Liver (tissue), 9 donors: ENCODE results near the gene TGIF1. TPM values are rescaled to one million over a fixed set of nuclear protein-coding genes. Genes with fewer than 3 reads are reported as not detected.

Experiments
- DNase-seq: peaks from one replicate; pipeline ENCODE4 v3.0.0-alpha.2; 2017; ENCODE audit warnings: low spot score
- H3K27ac ChIP-seq, 2 donors: one replicate each; pipeline ENCODE4 v1.7.0; 2013; ENCODE audit warnings: inconsistent platforms in 2 of 2, low read length in 2 of 2, control low read depth in 1 of 2, low read depth in 1 of 2, mild to moderate bottlenecking in 1 of 2
- H3K27me3 ChIP-seq, 4 donors: one replicate each; pipeline versions ENCODE4 v1.6.1 to v1.7.0; 2013; ENCODE audit warnings: low read length in 3 of 4, inconsistent platforms in 1 of 4, mild to moderate bottlenecking in 1 of 4, moderate library complexity in 1 of 4; ENCODE audit not compliant: control insufficient read depth in 4 of 4, insufficient read depth in 4 of 4
- H3K36me3 ChIP-seq, 4 donors: one replicate each; pipeline versions ENCODE4 v1.6.1 to v1.7.0; 2013; ENCODE audit warnings: low read length in 3 of 4, mild to moderate bottlenecking in 3 of 4, low read depth in 1 of 4, moderate library complexity in 1 of 4; ENCODE audit not compliant: control insufficient read depth in 4 of 4, insufficient read depth in 3 of 4
- H3K4me1 ChIP-seq, 4 donors: one replicate each; pipeline versions ENCODE4 v1.6.1 to v1.7.0; 2013; ENCODE audit warnings: low read length in 3 of 4, mild to moderate bottlenecking in 3 of 4, moderate library complexity in 1 of 4; ENCODE audit not compliant: control insufficient read depth in 4 of 4, insufficient read depth in 4 of 4
- H3K4me3 ChIP-seq, 3 donors: one replicate each; pipeline versions ENCODE4 v1.6.1 to v1.7.0; 2013; ENCODE audit warnings: low read length in 3 of 3, control low read depth in 1 of 3, low read depth in 1 of 3, mild to moderate bottlenecking in 1 of 3
- H3K9ac ChIP-seq, 2 donors: one replicate each; pipeline ENCODE4 v1.7.0; 2013; ENCODE audit warnings: low read length in 2 of 2, mild to moderate bottlenecking in 2 of 2, moderate library complexity in 2 of 2, control low read depth in 1 of 2, low read depth in 1 of 2
- H3K9me3 ChIP-seq, 4 donors: one replicate each; pipeline versions ENCODE4 v1.6.1 to v1.7.0; 2013; ENCODE audit warnings: low read length in 3 of 4; ENCODE audit not compliant: control insufficient read depth in 4 of 4
- ATF3 ChIP-seq: IDR thresholded peaks from 2 replicates; pipeline ENCODE4 v1.6.1; 2016; ENCODE audit warnings: antibody characterized with exemption
- EGR1 ChIP-seq, 2 donors: IDR thresholded peaks; 2 replicates each; pipeline ENCODE4 v1.6.1; 2016 to 2018; ENCODE audit warnings: antibody characterized with exemption in 2 of 2, low read depth in 2 of 2
- FOXA1 ChIP-seq: IDR thresholded peaks from 2 replicates; pipeline ENCODE4 v1.6.1; 2016; ENCODE audit warnings: antibody characterized with exemption
- FOXA2 ChIP-seq: IDR thresholded peaks from 2 replicates; pipeline ENCODE4 v1.6.1; 2016; ENCODE audit warnings: antibody characterized with exemption
- GABPA ChIP-seq, 2 donors: IDR thresholded peaks in 1 of 2; conservative IDR thresholded peaks in 1 of 2; 2 replicates each; pipeline ENCODE4 v1.6.1; 2016; ENCODE audit warnings: antibody characterized with exemption in 2 of 2, mild to moderate bottlenecking in 1 of 2, moderate library complexity in 1 of 2
- HNF4A ChIP-seq, 2 donors: conservative IDR thresholded peaks; 2 replicates each; pipeline ENCODE4 v1.6.1; 2016; ENCODE audit warnings: antibody characterized with exemption in 2 of 2, mild to moderate bottlenecking in 2 of 2
- HNF4G ChIP-seq: IDR thresholded peaks from 2 replicates; pipeline ENCODE4 v1.6.1; 2016; ENCODE audit warnings: antibody characterized with exemption
- JUND ChIP-seq, 2 donors: IDR thresholded peaks; 2 replicates each; pipeline ENCODE4 v1.6.1; 2016; ENCODE audit warnings: antibody characterized with exemption in 2 of 2
- MAX ChIP-seq: IDR thresholded peaks from 2 replicates; pipeline ENCODE4 v1.6.1; 2016; ENCODE audit warnings: antibody characterized with exemption
- RAD21 ChIP-seq, 2 donors: IDR thresholded peaks; 2 replicates each; pipeline ENCODE4 v1.6.1; 2016; ENCODE audit warnings: antibody characterized with exemption in 2 of 2, mild to moderate bottlenecking in 2 of 2
- RXRA ChIP-seq, 2 donors: IDR thresholded peaks; 2 replicates each; pipeline ENCODE4 v1.6.1; 2017 to 2018; ENCODE audit warnings: antibody characterized with exemption in 2 of 2, mild to moderate bottlenecking in 1 of 2
- SP1 ChIP-seq: IDR thresholded peaks from 2 replicates; pipeline ENCODE4 v1.6.1; 2018; ENCODE audit warnings: antibody characterized with exemption, mild to moderate bottlenecking
- TAF1 ChIP-seq: conservative IDR thresholded peaks from 2 replicates; pipeline ENCODE4 v1.6.1; 2016; ENCODE audit warnings: antibody characterized with exemption, mild to moderate bottlenecking
- YY1 ChIP-seq: IDR thresholded peaks from 2 replicates; pipeline ENCODE4 v1.6.1; 2016; ENCODE audit warnings: antibody characterized with exemption, mild to moderate bottlenecking
- ZBTB33 ChIP-seq: IDR thresholded peaks from 2 replicates; pipeline ENCODE4 v1.6.1; 2016; ENCODE audit warnings: antibody characterized with exemption
- WGBS: extraction: QIAGEN DNeasy Blood & Tissue Kit; methylation state at CpG from one replicate; pipeline ENCODE4 v1.1.7; 2013; 5-methylcytosine and 5-hydroxymethylcytosine counted together
- polyA plus RNA-seq, 2 donors: library from polyadenylated mRNA; stranded (reverse) in 1 of 2; unstranded in 1 of 2; fragments of 200-250 nt in 1 of 2; fragments of >200 nt in 1 of 2; fragmentation: Nextera tagmentation in 1 of 2; extraction: Ambion mirVana in 1 of 2; gene quantifications; one replicate each; pipeline versions ENCODE4 v1.2.1 to v1.2.3, GENCODE V29; 2013 to 2015
- total RNA-seq, 2 donors: library from RNA; depleted of rRNA; stranded (reverse); fragments of >200 nt; gene quantifications; one replicate each; pipeline ENCODE4 v1.2.3, GENCODE V29; 2014
- donor health status: healthy.
- donor health status: healthy.
- donor health status: healthy.
- donor health status: healthy.
- donor health status: healthy.

Gene TGIF1
- total and polyA plus RNA-seq, 4 donors: 13.1 to 26.4 (median 18.4) TPM

GRCh38 chr18:3415110-3415509, 34.9 kb upstream of the TGIF1 start:
- H3K27ac ChIP-seq: no peak overlapping the region
- no peaks in the 10 kb centered on the region for H3K4me1 ChIP-seq
- H3K9me3 ChIP-seq: no peaks in the 10 kb centered on the region
- no peak overlapping the region for H3K4me3 ChIP-seq
- WGBS: 92% methylated on average over 11 of the region's 11 CpGs
- DNase-seq: no peak
- no peaks in the 10 kb centered on the region for H3K36me3 ChIP-seq
- no peak overlapping the region for H3K9ac ChIP-seq
- TF ChIP-seq MAX (no peak), RXRA (IDR thresholded peaks at IDR 0.05) (no peak), ATF3 (no peak), YY1 (no peak), RAD21 (IDR thresholded peaks at IDR 0.05) (no peak), EGR1 (IDR thresholded peaks at IDR 0.05; ENCODE audit: low read depth in 2 of 2) (no peak), FOXA2 (no peak), ZBTB33 (no peak)
- no peaks in the 10 kb centered on the region for H3K27me3 ChIP-seq

GRCh38 chr18:3418083-3418482, 31.9 kb upstream of the TGIF1 start:
- H3K4me1 ChIP-seq: no peaks in the 10 kb centered on the region
- no peaks in the 10 kb centered on the region for H3K27me3 ChIP-seq
- H3K27ac ChIP-seq: no peak overlapping the region
- H3K9ac ChIP-seq: no peak overlapping the region
- 87% methylated on average over 2 of the region's 2 CpGs for WGBS
- no peaks in the 10 kb centered on the region for H3K36me3 ChIP-seq
- H3K4me3 ChIP-seq: no peak overlapping the region
- no peak for DNase-seq
- TF ChIP-seq SP1 (no peak), JUND (IDR thresholded peaks at IDR 0.05) (no peak), HNF4A (conservative IDR thresholded peaks at IDR 0.05) (no peak), ZBTB33 (no peak), EGR1 (IDR thresholded peaks at IDR 0.05; ENCODE audit: low read depth in 2 of 2) (no peak), TAF1 (no peak), RXRA (IDR thresholded peaks at IDR 0.05) (no peak), GABPA (IDR thresholded peaks at IDR 0.05 in 1 of 2, conservative IDR thresholded peaks at IDR 0.05 in 1 of 2) (no peak), FOXA1 (no peak), YY1 (no peak), HNF4G (no peak), FOXA2 (no peak), RAD21 (IDR thresholded peaks at IDR 0.05) (no peak), MAX (no peak)
- no peaks in the 10 kb centered on the region for H3K9me3 ChIP-seq
